Small intestine (tissue), 7 donors: ENCODE measurements around the gene CD59. TPM values are rescaled to one million over a fixed set of nuclear protein-coding genes. Genes with fewer than 3 reads are reported as not detected.

ENCODE experiments used
- DNase-seq, 2 donors: peaks; one replicate each; pipeline versions ENCODE4 v3.0.0 to v3.0.0-alpha.2; 2013
- FAIRE-seq: peaks from 2 replicates; lab custom pipeline; 2012; peaks lifted over from hg19 to GRCh38; lab: Jason Lieb, UNC
- H3K27ac ChIP-seq, 3 donors: one replicate each; pipeline ENCODE4 v1.5.1; 2013; ENCODE audit warnings: low read length in 2 of 3, mild to moderate bottlenecking in 2 of 3, control low read depth in 1 of 3, inconsistent platforms in 1 of 3, low read depth in 1 of 3, moderate library complexity in 1 of 3
- H3K27me3 ChIP-seq, 3 donors: one replicate each; pipeline ENCODE4 v1.6.1; 2013; ENCODE audit warnings: low read length in 3 of 3, inconsistent platforms in 1 of 3; ENCODE audit not compliant: control insufficient read depth in 3 of 3, insufficient read depth in 3 of 3
- H3K36me3 ChIP-seq, 3 donors: one replicate each; pipeline ENCODE4 v1.6.1; 2013; ENCODE audit warnings: low read length in 3 of 3, inconsistent platforms in 1 of 3, low read depth in 1 of 3, mild to moderate bottlenecking in 1 of 3, moderate library complexity in 1 of 3; ENCODE audit not compliant: control insufficient read depth in 3 of 3, insufficient read depth in 2 of 3
- H3K4me1 ChIP-seq, 3 donors: one replicate each; pipeline ENCODE4 v1.6.1; 2013; ENCODE audit warnings: low read length in 2 of 3, inconsistent platforms in 1 of 3, low read depth in 1 of 3, mild to moderate bottlenecking in 1 of 3, moderate library complexity in 1 of 3; ENCODE audit not compliant: control insufficient read depth in 3 of 3, insufficient read depth in 2 of 3
- H3K4me3 ChIP-seq, 3 donors: one replicate each; pipeline ENCODE4 v1.5.1; 2013; ENCODE audit warnings: low read length in 3 of 3, control low read depth in 1 of 3, inconsistent platforms in 1 of 3, low read depth in 1 of 3, mild to moderate bottlenecking in 1 of 3, moderate library complexity in 1 of 3
- H3K9me3 ChIP-seq, 2 donors: one replicate each; pipeline ENCODE4 v1.6.1; 2013; ENCODE audit warnings: low read depth in 1 of 2, low read length in 1 of 2; ENCODE audit not compliant: control insufficient read depth in 2 of 2, insufficient read depth in 1 of 2
- WGBS, 3 donors: extraction: QIAGEN DNeasy Blood & Tissue Kit; methylation state at CpG; one replicate each; pipeline ENCODE4 v1.1.7; 2013; 5-methylcytosine and 5-hydroxymethylcytosine counted together
- polyA plus RNA-seq, 4 donors: library from polyadenylated mRNA; stranded (reverse) in 3 of 4; unstranded in 1 of 4; fragments of 200-250 nt in 3 of 4; fragments of 120-200 nt in 1 of 4; gene quantifications; one replicate each; pipeline versions ENCODE4 v1.2.1 to v1.2.3, GENCODE V29; 2013
- donor health status: healthy with polysubstance abuse.
- donor health status: control.
- donor health status: control.
- donor health status: Bipolar disorder and iron deficiency.
- donor health status: healthy.

The CD59 gene
- polyA plus RNA-seq, 4 donors, result 19.2 to 203 (median 97.8) TPM

- H3K4me3 ChIP-seq, result no peak overlapping the region
- no peaks in the 10 kb centered on the region for H3K9me3 ChIP-seq
- DNase-seq (no peak), FAIRE-seq (no peak)
- WGBS, 3 donors, result 84 to 87% (median 86%) methylated on average over 7 of the region's 7 CpGs
- H3K4me1 ChIP-seq, result peaks cover 0 to 8% (median 0%) of the 10 kb centered on the region in 3 donors
- no peaks in the 10 kb centered on the region for H3K27me3 ChIP-seq
- peaks cover 3 to 7% (median 4%) of the 10 kb centered on the region in 3 donors for H3K36me3 ChIP-seq
- no peak overlapping the region for H3K27ac ChIP-seq
Measured at GRCh38 chr11:33741806-33742205, 5.6 kb upstream of the CD59 start.

GRCh38 chr11:33737362-33737821 is 1.2 kb upstream of the CD59 start:
- H3K27ac ChIP-seq, result peak overlapping the region in 1 of 3 donors; percentile 95
- 23 to 44% (median 33%) methylated on average over 3 of the region's 3 CpGs for WGBS, 3 donors
- H3K27me3 ChIP-seq, result no peaks in the 10 kb centered on the region
- DNase-seq (no peak), FAIRE-seq (no peak)
- no peak overlapping the region for H3K4me3 ChIP-seq
- peaks cover 0 to 2% (median 0%) of the 10 kb centered on the region in 3 donors for H3K36me3 ChIP-seq
- H3K4me1 ChIP-seq, result peaks cover 0 to 29% (median 5%) of the 10 kb centered on the region in 3 donors
- no peaks in the 10 kb centered on the region for H3K9me3 ChIP-seq

- peak overlapping the region; percentile 42 to 95 (median 84) for H3K27ac ChIP-seq
- H3K4me1 ChIP-seq, result peaks cover 0 to 29% (median 8%) of the 10 kb centered on the region in 3 donors
- 1% methylated on average over 49 to 53 of the region's 53 CpGs for WGBS, 3 donors
- H3K27me3 ChIP-seq, result no peaks in the 10 kb centered on the region
- peak overlapping the region; percentile 62 to 100 (median 96) for H3K4me3 ChIP-seq
- no peaks in the 10 kb centered on the region for H3K9me3 ChIP-seq
- H3K36me3 ChIP-seq, result no peaks in the 10 kb centered on the region
- FAIRE-seq (no peak), DNase-seq (peak; percentile 42 to 60)
Measured at GRCh38 chr11:33735271-33736147, 714 bp downstream of the CD59 start.

- peak overlapping the region; percentile 62 to 100 (median 96) for H3K4me3 ChIP-seq
- no peaks in the 10 kb centered on the region for H3K27me3 ChIP-seq
- FAIRE-seq (no peak), DNase-seq (peak; percentile 37)
- no peaks in the 10 kb centered on the region for H3K9me3 ChIP-seq
- 7 to 19% (median 13%) methylated on average over 15 of the region's 15 CpGs for WGBS, 3 donors
- peaks cover 0 to 29% (median 10%) of the 10 kb centered on the region in 3 donors for H3K4me1 ChIP-seq
- peaks cover 0 to 3% (median 0%) of the 10 kb centered on the region in 3 donors for H3K36me3 ChIP-seq
- H3K27ac ChIP-seq, result peak overlapping the region in 2 of 3 donors; percentile 84 to 95
Measured at GRCh38 chr11:33734441-33735270, 1.6 kb downstream of the CD59 start.

GRCh38 chr11:33733980-33734379 is 2.2 kb downstream of the CD59 start:
- H3K36me3 ChIP-seq, result peaks cover 0 to 3% (median 0%) of the 10 kb centered on the region in 3 donors
- peak overlapping the region in 1 of 3 donors; percentile 95 for H3K27ac ChIP-seq
- 70 to 78% (median 76%) methylated on average over 7 of the region's 7 CpGs for WGBS, 3 donors
- H3K4me1 ChIP-seq, result peaks cover 0 to 29% (median 10%) of the 10 kb centered on the region in 3 donors
- DNase-seq (no peak), FAIRE-seq (no peak)
- H3K9me3 ChIP-seq, result no peaks in the 10 kb centered on the region
- H3K4me3 ChIP-seq, result no peak overlapping the region
- no peaks in the 10 kb centered on the region for H3K27me3 ChIP-seq

- Histone ChIP-seq H3K4me1 (peaks cover 0 to 22% (median 10%) of the 10 kb centered on the region in 3 donors), H3K27me3 (no peaks in the 10 kb centered on the region), H3K27ac (peak overlapping the region in 1 of 3 donors; percentile 36), H3K9me3 (no peaks in the 10 kb centered on the region), H3K4me3 (no peak overlapping the region), H3K36me3 (peaks cover 0 to 3% (median 0%) of the 10 kb centered on the region in 3 donors)
- FAIRE-seq (no peak), DNase-seq (no peak)
- WGBS, 3 donors, result 67 to 83% (median 71%) methylated on average over 9 of the region's 9 CpGs
Measured at GRCh38 chr11:33731723-33732531, 4.3 kb downstream of the CD59 start.

- WGBS, 3 donors, result 68 to 85% (median 85%) methylated on average over 7 of the region's 7 CpGs
- no peaks in the 10 kb centered on the region for H3K27me3 ChIP-seq
- H3K27ac ChIP-seq, result no peak overlapping the region
- no peak overlapping the region for H3K4me3 ChIP-seq
- H3K4me1 ChIP-seq, result peaks cover 0 to 17% (median 10%) of the 10 kb centered on the region in 3 donors
- FAIRE-seq (no peak), DNase-seq (no peak)
- H3K9me3 ChIP-seq, result no peaks in the 10 kb centered on the region
- peaks cover 0 to 3% (median 0%) of the 10 kb centered on the region in 3 donors for H3K36me3 ChIP-seq
Measured at GRCh38 chr11:33730716-33731115, 5.5 kb downstream of the CD59 start.
